GM12878 (cell line): ENCODE data around the gene KIAA0825. TPM values are rescaled to one million over a fixed set of nuclear protein-coding genes. Genes with fewer than 3 reads are reported as not detected.

ENCODE experiments used
- ATAC-seq: fragments of 200-7000 bp; cut with Tn5 transposase; 3 replicates; pipeline ENCODE4 v1.9.1; 2020; ENCODE audit warnings: mild to moderate bottlenecking, moderate library complexity
- BruUV-seq: library from RNA; stranded (reverse); fragments of 400-500 nt; replicated peaks from 2 replicates; lab custom pipeline; 2021; lab: Mats Ljungman, UMichigan
- CTCF ChIA-PET: fragments of 300-600 bp; sonication (Branson Sonifier 250); formaldehyde crosslinking; extraction: SDS; loops from one replicate; lab custom pipeline; 2021; ENCODE audit warnings: inconsistent platforms; lab: Yijun Ruan, JAX
- POLR2A ChIA-PET: fragments of 350-600 bp; formaldehyde crosslinking; extraction: SDS; loops from one replicate; lab custom pipeline; 2021; ENCODE audit warnings: inconsistent platforms; lab: Charles Lee
- RAD21 ChIA-PET: fragments of 300-600 bp; sonication (Branson Sonifier 250); formaldehyde crosslinking; loops from one replicate; lab custom pipeline; 2023; ENCODE audit warnings: antibody characterized with exemption; ENCODE audit not compliant: unreplicated experiment; lab: Charles Lee
- SMC1A ChIA-PET: fragments of 300-600 bp; sonication (Branson Sonifier 250); formaldehyde crosslinking; loops from one replicate; lab custom pipeline; 2023; ENCODE audit not compliant: unreplicated experiment, uncharacterized antibody; lab: Charles Lee
- DNase-seq: peaks from one replicate; pipeline ENCODE4 v3.0.0-alpha.2; 2011; ENCODE audit warnings: low read depth, low spot score
- FAIRE-seq: peaks from 3 replicates; lab custom pipeline; 2011; peaks lifted over from hg19 to GRCh38; lab: Jason Lieb, UNC
- H2AFZ ChIP-seq: 2 replicates; pipeline ENCODE4 v1.6.0; 2011; ENCODE audit warnings: low read depth, low read length, control low read depth; ENCODE audit not compliant: control insufficient read depth
- H3K27ac ChIP-seq: 2 replicates; pipeline ENCODE4 v1.5.1; 2011; ENCODE audit warnings: control low read depth; ENCODE audit not compliant: control insufficient read depth, insufficient read depth
- H3K27me3 ChIP-seq, 2 experiments: replicated peaks in 1 of 2; 2 replicates each; pipeline versions ENCODE4 v1.6.0 to v1.6.1; 2011; ENCODE audit warnings: low read length in 1 of 2; ENCODE audit not compliant: control insufficient read depth in 2 of 2, insufficient read depth in 2 of 2
- H3K36me3 ChIP-seq, 2 experiments: 2 replicates each; pipeline ENCODE4 v1.5.1; 2011; ENCODE audit warnings: low read length in 1 of 2; ENCODE audit not compliant: control insufficient read depth in 2 of 2, insufficient read depth in 2 of 2
- H3K4me1 ChIP-seq: 2 replicates; pipeline ENCODE4 v1.6.1; 2011; ENCODE audit warnings: mild to moderate bottlenecking, low read length, moderate library complexity, mixed read lengths; ENCODE audit not compliant: control insufficient read depth, insufficient read depth
- H3K4me2 ChIP-seq: 2 replicates; pipeline ENCODE4 v1.6.0; 2011; ENCODE audit warnings: control low read depth; ENCODE audit not compliant: control insufficient read depth, insufficient read depth
- H3K4me3 ChIP-seq: fragments of 200-600 bp; sonication (generic); 2 replicates; pipeline ENCODE4 v1.5.1; 2016
- H3K79me2 ChIP-seq: 2 replicates; pipeline ENCODE4 v1.6.0; 2011; ENCODE audit warnings: low read length; ENCODE audit not compliant: control insufficient read depth, insufficient read depth
- H3K9ac ChIP-seq: 2 replicates; pipeline ENCODE4 v1.8.0; 2011; ENCODE audit warnings: low read length, control low read depth, mixed read lengths; ENCODE audit not compliant: control insufficient read depth, insufficient read depth
- H3K9me3 ChIP-seq: replicated peaks from 3 replicates; pipeline ENCODE4 v1.5.1; 2011; ENCODE audit warnings: mild to moderate bottlenecking, low read length; ENCODE audit not compliant: control insufficient read depth, insufficient read depth
- H4K20me1 ChIP-seq: 2 replicates; pipeline ENCODE4 v1.6.0; 2011; ENCODE audit not compliant: control insufficient read depth, insufficient read depth
- BCL11A ChIP-seq: IDR thresholded peaks from 2 replicates; pipeline ENCODE4 v1.6.1; 2011; ENCODE audit warnings: low read depth, low read length
- CBFB ChIP-seq: IDR thresholded peaks from 2 replicates; pipeline ENCODE4 v1.6.1; 2016; ENCODE audit warnings: antibody characterized with exemption, low read depth
- EGR1 ChIP-seq, 2 experiments: IDR thresholded peaks; 1 replicate in 1 of 2; 2 replicates in 1 of 2; pipeline ENCODE4 v1.6.1; 2011 to 2012; ENCODE audit warnings: low read depth in 2 of 2, low read length in 2 of 2, borderline replicate concordance in 1 of 2, mild to moderate bottlenecking in 1 of 2, moderate library complexity in 1 of 2
- NFXL1 ChIP-seq: fragments of 450-650 bp; IDR thresholded peaks from 2 replicates; pipeline ENCODE4 v1.6.1; 2017; ENCODE audit warnings: antibody characterized with exemption, mild to moderate bottlenecking, borderline replicate concordance
- PML ChIP-seq: IDR thresholded peaks from 2 replicates; pipeline ENCODE4 v1.6.1; 2012; ENCODE audit warnings: low read length, inconsistent platforms
- POU2F2 ChIP-seq: IDR thresholded peaks from 3 replicates; pipeline ENCODE4 v1.6.1; 2011; ENCODE audit warnings: low read depth, mild to moderate bottlenecking, low read length, borderline replicate concordance
- RB1 ChIP-seq: fragments of 450-650 bp; formaldehyde crosslinking; IDR thresholded peaks from 2 replicates; pipeline ENCODE4 v1.6.1; 2017; ENCODE audit warnings: mild to moderate bottlenecking, borderline replicate concordance
- SMAD1 ChIP-seq: fragments of 450-650 bp; IDR thresholded peaks from 2 replicates; pipeline ENCODE4 v1.6.1; 2018; ENCODE audit warnings: mild to moderate bottlenecking, low read depth; ENCODE audit not compliant: partially characterized antibody
- STAT1 ChIP-seq: fragments of 450-650 bp; conservative IDR thresholded peaks from 2 replicates; pipeline ENCODE4 v1.6.1; 2014; ENCODE audit warnings: antibody characterized with exemption, mild to moderate bottlenecking
- TCF12 ChIP-seq: IDR thresholded peaks from 2 replicates; pipeline ENCODE4 v1.6.1; 2011; ENCODE audit warnings: low read depth, mild to moderate bottlenecking, low read length
- WGBS: methylation state at CpG from one replicate; pipeline ENCODE4 v1.1.6; 2016; ENCODE audit warnings: low lambda C conversion rate; ENCODE audit not compliant: insufficient replicate concordance, insufficient coverage; ENCODE audit errors: missing lambda C conversion rate; 5-methylcytosine and 5-hydroxymethylcytosine counted together
- in situ Hi-C: fragments of 300-500 bp; cut with MboI; formaldehyde crosslinking; loops from 9 replicates; pipeline ENCODE4 v1.14.3; 2018; ENCODE audit warnings: mixed read lengths
- intact Hi-C: fragments of 100-400 bp; cut with micrococcal nuclease; formaldehyde crosslinking; loops from one replicate; pipeline ENCODE4 v1.14.2; 2022; ENCODE audit not compliant: unreplicated experiment
- polyA plus RNA-seq, 11 experiments: library from polyadenylated mRNA; depleted of rRNA in 4 of 11; unstranded in 6 of 11; stranded (reverse) in 5 of 11; fragments of >200 nt; fragmentation: Nextera tagmentation in 4 of 11; fragmentation: Illumina TruSeq in 1 of 11; extraction: Ambion mirVana in 4 of 11; extraction: Trizol in 1 of 11; gene quantifications; 1 replicate in 1 of 11; 2 replicates in 10 of 11; pipeline versions ENCODE4 v1.2.1 to v1.2.3, GENCODE V29; 2011 to 2016; ENCODE audit warnings: inconsistent platforms in 2 of 11, missing spikeins in 2 of 11, low read depth in 1 of 11
- total RNA-seq, 4 experiments: library from RNA; depleted of rRNA in 3 of 4; stranded (reverse); fragments of >200 nt in 3 of 4; fragmentation: Illumina TruSeq in 1 of 4; extraction: Trizol in 1 of 4; gene quantifications; 2 replicates each; pipeline versions ENCODE4 v1.2.1 to v1.2.3, GENCODE V29; 2013 to 2021
- TF ChIP-seq, protein P1 (sequence below): fragments of 450-650 bp; IDR thresholded peaks from 2 replicates; pipeline ENCODE4 v1.6.1; 2017; ENCODE audit warnings: mild to moderate bottlenecking, low read depth, inconsistent platforms; ENCODE audit not compliant: poor library complexity, severe bottlenecking
- TF ChIP-seq, protein P2 (sequence below): fragments of 450-650 bp; IDR thresholded peaks from 2 replicates; pipeline ENCODE4 v1.6.1; 2014; ENCODE audit warnings: mild to moderate bottlenecking
- TF ChIP-seq, protein P3 (sequence below): fragments of 450-650 bp; IDR thresholded peaks from 2 replicates; pipeline ENCODE4 v1.6.1; 2016; ENCODE audit warnings: mild to moderate bottlenecking
- TF ChIP-seq, protein P4 (sequence below): fragments of 450-650 bp; IDR thresholded peaks from 2 replicates; pipeline ENCODE4 v1.6.1; 2018; ENCODE audit warnings: mild to moderate bottlenecking, low read depth, moderate library complexity; ENCODE audit not compliant: partially characterized antibody
- TF ChIP-seq, protein P5 (sequence below): fragments of 450-650 bp; IDR thresholded peaks from 2 replicates; pipeline ENCODE4 v1.6.1; 2017; ENCODE audit warnings: antibody characterized with exemption, mild to moderate bottlenecking, moderate library complexity

KIAA0825 gene
- total and polyA plus RNA-seq, 10 of the 15 experiments (the other 5 are each of a cell fraction or from before 2014, with no cell fraction given), result 0.55 to 1.9 (median 1.5) TPM

DNA sequence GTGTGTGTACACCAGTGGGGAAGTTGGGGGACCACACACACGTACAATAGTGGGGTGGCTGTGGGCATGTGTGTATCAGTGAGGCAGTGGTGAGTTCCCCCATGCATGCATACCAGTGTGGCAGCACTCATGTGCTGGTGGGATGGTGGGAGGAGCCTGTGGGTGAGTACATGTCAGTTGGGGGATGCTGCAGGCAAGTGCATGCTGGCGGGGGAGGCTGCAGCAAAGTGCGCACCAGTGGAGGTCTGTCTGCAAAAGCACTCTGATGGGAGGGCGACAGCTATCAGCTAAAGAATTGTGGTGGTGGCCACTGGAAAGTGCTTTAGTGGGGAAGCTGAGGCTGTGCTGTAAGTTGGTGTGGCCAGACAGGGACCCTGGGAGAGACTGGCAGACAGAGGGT lies 418.8 kb downstream of the KIAA0825 start:
- Histone ChIP-seq H3K36me3 (no peaks in the 10 kb centered on the region), H3K4me3 (no peak overlapping the region), H2AFZ (no peak overlapping the region), H3K27ac (no peak overlapping the region), H3K9me3 (no peaks in the 10 kb centered on the region), H3K27me3 (no peaks in the 10 kb centered on the region), H4K20me1 (no peaks in the 10 kb centered on the region), H3K79me2 (no peaks in the 10 kb centered on the region), H3K9ac (no peak overlapping the region), H3K4me2 (no peak overlapping the region), H3K4me1 (no peaks in the 10 kb centered on the region)
- RAD21 ChIA-PET, result no interaction called here
- intact Hi-C loops, result no loop called here
- ATAC-seq, result no peak
- SMC1A ChIA-PET, result no interaction called here
- no peak for FAIRE-seq
- BruUV-seq, result no TSS peak
- DNase-seq, result no peak
- CTCF ChIA-PET, result no interaction called here
- WGBS, result 46% methylated on average over 4 of the region's 4 CpGs
- POLR2A ChIA-PET, result interaction anchor here (0.6 kb wide), 1 partner anchor 305 kb away, joined by 3 read pairs; no protein-coding TSS in a partner anchor
- in situ Hi-C loops, result no loop called here
- TF ChIP-seq POU2F2, result no peak
- TF ChIP-seq, protein P1, sequence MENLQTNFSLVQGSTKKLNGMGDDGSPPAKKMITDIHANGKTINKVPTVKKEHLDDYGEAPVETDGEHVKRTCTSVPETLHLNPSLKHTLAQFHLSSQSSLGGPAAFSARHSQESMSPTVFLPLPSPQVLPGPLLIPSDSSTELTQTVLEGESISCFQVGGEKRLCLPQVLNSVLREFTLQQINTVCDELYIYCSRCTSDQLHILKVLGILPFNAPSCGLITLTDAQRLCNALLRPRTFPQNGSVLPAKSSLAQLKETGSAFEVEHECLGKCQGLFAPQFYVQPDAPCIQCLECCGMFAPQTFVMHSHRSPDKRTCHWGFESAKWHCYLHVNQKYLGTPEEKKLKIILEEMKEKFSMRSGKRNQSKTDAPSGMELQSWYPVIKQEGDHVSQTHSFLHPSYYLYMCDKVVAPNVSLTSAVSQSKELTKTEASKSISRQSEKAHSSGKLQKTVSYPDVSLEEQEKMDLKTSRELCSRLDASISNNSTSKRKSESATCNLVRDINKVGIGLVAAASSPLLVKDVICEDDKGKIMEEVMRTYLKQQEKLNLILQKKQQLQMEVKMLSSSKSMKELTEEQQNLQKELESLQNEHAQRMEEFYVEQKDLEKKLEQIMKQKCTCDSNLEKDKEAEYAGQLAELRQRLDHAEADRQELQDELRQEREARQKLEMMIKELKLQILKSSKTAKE, result no peak
- TF ChIP-seq, protein P2, sequence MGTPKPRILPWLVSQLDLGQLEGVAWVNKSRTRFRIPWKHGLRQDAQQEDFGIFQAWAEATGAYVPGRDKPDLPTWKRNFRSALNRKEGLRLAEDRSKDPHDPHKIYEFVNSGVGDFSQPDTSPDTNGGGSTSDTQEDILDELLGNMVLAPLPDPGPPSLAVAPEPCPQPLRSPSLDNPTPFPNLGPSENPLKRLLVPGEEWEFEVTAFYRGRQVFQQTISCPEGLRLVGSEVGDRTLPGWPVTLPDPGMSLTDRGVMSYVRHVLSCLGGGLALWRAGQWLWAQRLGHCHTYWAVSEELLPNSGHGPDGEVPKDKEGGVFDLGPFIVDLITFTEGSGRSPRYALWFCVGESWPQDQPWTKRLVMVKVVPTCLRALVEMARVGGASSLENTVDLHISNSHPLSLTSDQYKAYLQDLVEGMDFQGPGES, result no peak
- no peak for TF ChIP-seq RB1
- no peak for TF ChIP-seq CBFB
- TF ChIP-seq, protein P3, sequence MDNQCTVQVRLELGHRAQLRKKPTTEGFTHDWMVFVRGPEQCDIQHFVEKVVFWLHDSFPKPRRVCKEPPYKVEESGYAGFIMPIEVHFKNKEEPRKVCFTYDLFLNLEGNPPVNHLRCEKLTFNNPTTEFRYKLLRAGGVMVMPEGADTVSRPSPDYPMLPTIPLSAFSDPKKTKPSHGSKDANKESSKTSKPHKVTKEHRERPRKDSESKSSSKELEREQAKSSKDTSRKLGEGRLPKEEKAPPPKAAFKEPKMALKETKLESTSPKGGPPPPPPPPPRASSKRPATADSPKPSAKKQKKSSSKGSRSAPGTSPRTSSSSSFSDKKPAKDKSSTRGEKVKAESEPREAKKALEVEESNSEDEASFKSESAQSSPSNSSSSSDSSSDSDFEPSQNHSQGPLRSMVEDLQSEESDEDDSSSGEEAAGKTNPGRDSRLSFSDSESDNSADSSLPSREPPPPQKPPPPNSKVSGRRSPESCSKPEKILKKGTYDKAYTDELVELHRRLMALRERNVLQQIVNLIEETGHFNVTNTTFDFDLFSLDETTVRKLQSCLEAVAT, result no peak
- no peak for TF ChIP-seq NFXL1
- TF ChIP-seq, protein P4, sequence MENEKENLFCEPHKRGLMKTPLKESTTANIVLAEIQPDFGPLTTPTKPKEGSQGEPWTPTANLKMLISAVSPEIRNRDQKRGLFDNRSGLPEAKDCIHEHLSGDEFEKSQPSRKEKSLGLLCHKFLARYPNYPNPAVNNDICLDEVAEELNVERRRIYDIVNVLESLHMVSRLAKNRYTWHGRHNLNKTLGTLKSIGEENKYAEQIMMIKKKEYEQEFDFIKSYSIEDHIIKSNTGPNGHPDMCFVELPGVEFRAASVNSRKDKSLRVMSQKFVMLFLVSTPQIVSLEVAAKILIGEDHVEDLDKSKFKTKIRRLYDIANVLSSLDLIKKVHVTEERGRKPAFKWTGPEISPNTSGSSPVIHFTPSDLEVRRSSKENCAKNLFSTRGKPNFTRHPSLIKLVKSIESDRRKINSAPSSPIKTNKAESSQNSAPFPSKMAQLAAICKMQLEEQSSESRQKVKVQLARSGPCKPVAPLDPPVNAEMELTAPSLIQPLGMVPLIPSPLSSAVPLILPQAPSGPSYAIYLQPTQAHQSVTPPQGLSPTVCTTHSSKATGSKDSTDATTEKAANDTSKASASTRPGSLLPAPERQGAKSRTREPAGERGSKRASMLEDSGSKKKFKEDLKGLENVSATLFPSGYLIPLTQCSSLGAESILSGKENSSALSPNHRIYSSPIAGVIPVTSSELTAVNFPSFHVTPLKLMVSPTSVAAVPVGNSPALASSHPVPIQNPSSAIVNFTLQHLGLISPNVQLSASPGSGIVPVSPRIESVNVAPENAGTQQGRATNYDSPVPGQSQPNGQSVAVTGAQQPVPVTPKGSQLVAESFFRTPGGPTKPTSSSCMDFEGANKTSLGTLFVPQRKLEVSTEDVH, result no peak
- no peak for TF ChIP-seq STAT1
- no peak for TF ChIP-seq SMAD1
- TF ChIP-seq EGR1 (IDR thresholded peaks at IDR 0.05; ENCODE audit: borderline replicate concordance in 1 of 2, low read depth in 2 of 2, low read length in 2 of 2), result no peak
- TF ChIP-seq TCF12, result no peak
- TF ChIP-seq BCL11A, result no peak
- TF ChIP-seq, protein P5, sequence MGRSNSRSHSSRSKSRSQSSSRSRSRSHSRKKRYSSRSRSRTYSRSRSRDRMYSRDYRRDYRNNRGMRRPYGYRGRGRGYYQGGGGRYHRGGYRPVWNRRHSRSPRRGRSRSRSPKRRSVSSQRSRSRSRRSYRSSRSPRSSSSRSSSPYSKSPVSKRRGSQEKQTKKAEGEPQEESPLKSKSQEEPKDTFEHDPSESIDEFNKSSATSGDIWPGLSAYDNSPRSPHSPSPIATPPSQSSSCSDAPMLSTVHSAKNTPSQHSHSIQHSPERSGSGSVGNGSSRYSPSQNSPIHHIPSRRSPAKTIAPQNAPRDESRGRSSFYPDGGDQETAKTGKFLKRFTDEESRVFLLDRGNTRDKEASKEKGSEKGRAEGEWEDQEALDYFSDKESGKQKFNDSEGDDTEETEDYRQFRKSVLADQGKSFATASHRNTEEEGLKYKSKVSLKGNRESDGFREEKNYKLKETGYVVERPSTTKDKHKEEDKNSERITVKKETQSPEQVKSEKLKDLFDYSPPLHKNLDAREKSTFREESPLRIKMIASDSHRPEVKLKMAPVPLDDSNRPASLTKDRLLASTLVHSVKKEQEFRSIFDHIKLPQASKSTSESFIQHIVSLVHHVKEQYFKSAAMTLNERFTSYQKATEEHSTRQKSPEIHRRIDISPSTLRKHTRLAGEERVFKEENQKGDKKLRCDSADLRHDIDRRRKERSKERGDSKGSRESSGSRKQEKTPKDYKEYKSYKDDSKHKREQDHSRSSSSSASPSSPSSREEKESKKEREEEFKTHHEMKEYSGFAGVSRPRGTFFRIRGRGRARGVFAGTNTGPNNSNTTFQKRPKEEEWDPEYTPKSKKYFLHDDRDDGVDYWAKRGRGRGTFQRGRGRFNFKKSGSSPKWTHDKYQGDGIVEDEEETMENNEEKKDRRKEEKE, result no peak
- TF ChIP-seq PML, result no peak
